Pancreas (tissue), 10 donors: Measurements from ENCODE around the gene NPEPPS. TPM values are rescaled to one million over a fixed set of nuclear protein-coding genes. Genes with fewer than 3 reads are reported as not detected.
A peak's percentile ranks its signal among the peaks of the same experiment; 100 is the strongest.
"Not testable (repeated sequence)": the region's sequence is repeated elsewhere in the genome, so short reads cannot be mapped to it uniquely, and the experiment has no call there.

Experiments used
- ATAC-seq, 4 donors: fragments of 200-7000 bp; cut with Tn5 transposase; one replicate each; pipeline versions ENCODE4 v1.8.0 to v1.9.1; 2020; ENCODE audit warnings: mild to moderate bottlenecking in 4 of 4, moderate library complexity in 4 of 4
- DNase-seq, 6 donors: peaks; one replicate each; pipeline ENCODE4 v3.0.0-alpha.2; 2020
- FAIRE-seq: peaks from 2 replicates; lab custom pipeline; 2012; peaks lifted over from hg19 to GRCh38; lab: Jason Lieb, UNC
- H3K27ac ChIP-seq, 4 donors: fragments of 200-600 bp; sonication (generic); 1 replicate in 3 of 4; 2 replicates in 1 of 4; pipeline versions ENCODE4 v1.5.0 to v1.8.0; 2020
- H3K27me3 ChIP-seq, 4 donors: fragments of 200-600 bp; one replicate each; pipeline ENCODE4 v1.8.0; 2021
- H3K36me3 ChIP-seq, 3 donors: fragments of 200-600 bp; sonication (generic) in 1 of 3; one replicate each; pipeline versions ENCODE4 v1.5.0 to v1.8.0; 2020 to 2021
- H3K4me1 ChIP-seq, 3 donors: fragments of 200-600 bp; one replicate each; pipeline ENCODE4 v1.8.0; 2021
- H3K4me3 ChIP-seq, 4 donors: fragments of 200-600 bp; sonication (generic) in 2 of 4; one replicate each; pipeline versions ENCODE4 v1.5.0 to v1.8.0; 2020 to 2021
- H3K9me3 ChIP-seq, 4 donors: fragments of 200-600 bp; one replicate each; pipeline ENCODE4 v1.8.0; 2021
- WGBS, 2 donors: extraction: QIAGEN DNeasy Blood & Tissue Kit; methylation state at CpG; one replicate each; pipeline ENCODE4 v1.1.7; 2013; 5-methylcytosine and 5-hydroxymethylcytosine counted together
- intact Hi-C, 3 donors: fragments of 100-400 bp; cut with DNase I; formaldehyde crosslinking; loops; one replicate each; pipeline versions ENCODE4 v1.11.1 to v1.14.2; 2022
- polyA plus RNA-seq, 2 donors: library from polyadenylated mRNA; stranded (reverse); fragments of 200-250 nt; gene quantifications; one replicate each; pipeline ENCODE4 v1.2.3, GENCODE V29; 2013
- total RNA-seq, 6 donors: library from RNA; stranded (reverse); fragmentation: NEBNext Ultra II Directional in 4 of 6; extraction: Animal tissue kit (Norgen Biotek cat#: 25700) in 4 of 6; gene quantifications; one replicate each; pipeline versions ENCODE4 v1.2.1 to v1.2.4, GENCODE V29; 2021 to 2023
- TF ChIP-seq, protein P1 (sequence below), 4 donors: fragments of 200-600 bp; sonication (generic) in 3 of 4; IDR thresholded peaks; one replicate each; pipeline versions ENCODE4 v1.5.0 to v1.8.0; 2021; ENCODE audit warnings: antibody characterized with exemption in 4 of 4
- donor health status: healthy with polysubstance abuse.
- donor health status: DM: no; HTN: no; CAD: no; lungs with moderate emphysema.
- donor health status: DM: no; HTN: no; CAD: no.
- donor health status: control.
- donor health status: control.
- donor health status: Bipolar disorder and iron deficiency.
- donor health status: DM: yes; HTN: yes; CAD: no.
- donor health status: DM: no; HTN: no; CAD: no.
- donor health status: DM: no; HTN: no; CAD: no.
- donor health status: DM: yes; HTN: yes; CAD: no.

The NPEPPS gene
- total and polyA plus RNA-seq, 8 donors, result 31.9 to 72.3 (median 45.9) TPM

DNA sequence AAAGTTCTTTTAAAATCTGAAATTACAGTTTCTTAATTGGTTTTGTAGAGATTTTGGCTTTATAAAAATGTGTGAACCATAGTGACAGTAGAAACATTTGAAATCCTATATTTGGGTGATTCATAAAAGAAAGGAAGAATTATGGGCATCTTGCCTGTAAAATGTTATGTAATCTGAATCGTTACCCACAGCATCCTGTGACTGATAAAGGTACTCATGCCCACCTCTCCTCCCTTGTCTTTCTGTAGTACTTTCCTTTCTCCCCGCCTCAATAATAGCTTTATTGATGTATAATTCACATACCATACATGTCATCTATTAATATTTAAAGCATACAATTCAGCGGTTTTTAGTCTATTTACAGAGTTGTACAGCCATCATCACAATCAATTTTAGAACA lies 36.4 kb downstream of the NPEPPS start:
- H3K27ac ChIP-seq, H3K4me3 ChIP-seq, H3K4me1 ChIP-seq, ATAC-seq, DNase-seq, FAIRE-seq, H3K9me3 ChIP-seq, H3K27me3 ChIP-seq, H3K36me3 ChIP-seq, intact Hi-C loops: not testable (repeated sequence)
- 46 to 50% methylated on average over 2 of the region's 3 CpGs for WGBS, 2 donors

DNA sequence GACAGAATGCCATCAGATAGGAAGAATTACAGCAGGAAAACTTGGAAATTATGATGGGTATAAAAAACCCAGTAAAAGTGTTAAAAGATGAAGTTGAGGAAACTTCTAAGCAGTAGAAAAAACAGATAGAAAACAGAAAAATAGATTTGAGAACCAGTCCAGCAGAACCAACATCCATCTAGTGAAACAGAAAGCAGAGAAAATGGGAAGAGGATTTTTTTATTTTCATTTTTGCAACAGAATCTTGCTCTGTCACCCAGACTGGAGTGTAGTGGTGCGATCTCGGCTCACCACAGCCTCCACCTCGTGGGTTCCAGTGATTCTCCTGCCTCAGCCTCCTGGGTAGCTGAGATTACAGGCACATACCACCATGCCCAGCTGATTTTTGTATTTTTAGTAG lies 41.7 kb downstream of the NPEPPS start:
- ATAC-seq, FAIRE-seq, H3K27me3 ChIP-seq, H3K27ac ChIP-seq, DNase-seq, H3K9me3 ChIP-seq, H3K4me3 ChIP-seq, H3K4me1 ChIP-seq, intact Hi-C loops, H3K36me3 ChIP-seq: not testable (repeated sequence)
- 91 to 97% methylated on average over 3 of the region's 3 CpGs for WGBS, 2 donors

DNA sequence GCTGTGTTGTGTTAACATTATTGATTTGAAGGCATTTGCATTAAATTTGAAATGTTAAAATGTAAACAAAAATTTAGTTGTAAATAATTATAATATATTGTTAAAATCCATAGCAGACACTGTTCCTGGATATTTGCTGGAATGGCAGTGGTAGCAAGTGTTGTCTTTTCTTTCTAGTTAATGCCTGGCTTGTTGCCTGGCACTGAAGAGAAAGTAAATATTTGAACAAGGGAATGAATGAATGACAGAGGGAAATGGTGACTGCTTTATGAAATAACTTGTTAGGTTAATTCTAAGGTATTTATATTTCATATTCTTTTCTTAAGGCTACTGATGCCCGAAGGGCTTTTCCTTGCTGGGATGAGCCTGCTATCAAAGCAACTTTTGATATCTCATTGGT lies 51.5 kb downstream of the NPEPPS start:
- FAIRE-seq (peak; percentile 23), ATAC-seq (peak in 3 of 4 donors; percentile 59 to 87 (median 74))
- intact Hi-C loops, H3K27me3 ChIP-seq, H3K27ac ChIP-seq, H3K4me3 ChIP-seq, H3K9me3 ChIP-seq, H3K36me3 ChIP-seq, H3K4me1 ChIP-seq, DNase-seq: not testable (repeated sequence)
- WGBS, 2 donors, result 100% methylated on average over 1 of the region's 1 CpG; no CpG with 5 or more reads in 1 of the 2 donors

DNA sequence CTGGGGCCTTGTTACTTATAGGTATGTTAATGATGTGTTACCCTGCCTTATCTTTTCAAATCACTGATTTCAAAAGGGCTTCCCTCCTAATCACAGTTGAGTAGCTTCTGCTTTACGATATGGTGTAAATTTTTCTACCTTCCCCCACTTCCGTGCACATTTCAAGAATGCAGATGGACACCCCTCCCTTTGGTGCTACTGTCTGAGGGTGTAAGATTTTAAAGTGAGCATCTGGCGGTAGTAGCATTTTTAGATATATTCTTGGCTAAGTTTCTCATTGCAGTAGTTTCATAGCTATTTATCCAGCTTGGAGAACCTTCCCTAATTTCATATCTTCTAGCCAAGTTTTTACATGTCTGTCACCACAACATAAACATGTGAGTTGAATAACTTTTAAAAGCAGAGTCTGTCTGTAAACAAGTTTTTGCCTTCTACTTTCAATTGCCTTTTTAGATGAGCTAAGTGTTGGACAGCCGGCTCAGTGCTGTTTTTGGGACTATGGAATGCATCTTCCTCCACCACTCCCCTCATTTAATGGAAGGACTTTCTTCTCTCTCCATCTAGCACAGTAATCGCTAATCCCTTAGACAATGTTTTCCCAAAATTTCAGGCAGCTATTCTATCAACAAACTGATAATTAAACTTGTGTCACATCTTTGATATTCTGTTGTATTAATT lies 55.6 kb downstream of the NPEPPS start:
- H3K9me3 ChIP-seq, H3K36me3 ChIP-seq, H3K27ac ChIP-seq, H3K4me1 ChIP-seq, H3K27me3 ChIP-seq, FAIRE-seq, intact Hi-C loops, ATAC-seq, DNase-seq, H3K4me3 ChIP-seq: not testable (repeated sequence)
- WGBS, 2 donors, result 83 to 85% methylated on average over 5 of the region's 5 CpGs

DNA sequence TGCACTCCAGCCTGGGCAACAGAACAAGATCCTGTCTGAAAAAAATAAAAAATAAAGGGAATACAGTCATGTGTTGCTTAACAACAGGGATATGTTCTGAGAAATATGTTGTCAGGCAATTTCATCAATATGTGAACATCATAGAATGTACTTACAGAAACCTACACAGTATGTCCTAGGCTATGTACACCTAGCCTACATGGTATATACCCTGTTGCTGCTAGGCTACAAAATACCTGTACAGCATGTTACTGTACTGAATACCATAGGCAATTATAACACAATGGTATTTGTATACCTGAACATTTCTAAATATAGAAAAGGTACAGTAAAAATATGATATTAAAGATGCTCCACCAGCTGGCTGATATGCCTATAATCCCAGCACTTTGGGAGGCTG lies 62.6 kb downstream of the NPEPPS start:
- H3K36me3 ChIP-seq, result peaks cover 0 to 12% (median 0%) of the 10 kb centered on the region in 3 donors
- H3K27me3 ChIP-seq, H3K9me3 ChIP-seq, H3K4me1 ChIP-seq, H3K4me3 ChIP-seq, intact Hi-C loops, DNase-seq, H3K27ac ChIP-seq, ATAC-seq, FAIRE-seq: not testable (repeated sequence)

DNA sequence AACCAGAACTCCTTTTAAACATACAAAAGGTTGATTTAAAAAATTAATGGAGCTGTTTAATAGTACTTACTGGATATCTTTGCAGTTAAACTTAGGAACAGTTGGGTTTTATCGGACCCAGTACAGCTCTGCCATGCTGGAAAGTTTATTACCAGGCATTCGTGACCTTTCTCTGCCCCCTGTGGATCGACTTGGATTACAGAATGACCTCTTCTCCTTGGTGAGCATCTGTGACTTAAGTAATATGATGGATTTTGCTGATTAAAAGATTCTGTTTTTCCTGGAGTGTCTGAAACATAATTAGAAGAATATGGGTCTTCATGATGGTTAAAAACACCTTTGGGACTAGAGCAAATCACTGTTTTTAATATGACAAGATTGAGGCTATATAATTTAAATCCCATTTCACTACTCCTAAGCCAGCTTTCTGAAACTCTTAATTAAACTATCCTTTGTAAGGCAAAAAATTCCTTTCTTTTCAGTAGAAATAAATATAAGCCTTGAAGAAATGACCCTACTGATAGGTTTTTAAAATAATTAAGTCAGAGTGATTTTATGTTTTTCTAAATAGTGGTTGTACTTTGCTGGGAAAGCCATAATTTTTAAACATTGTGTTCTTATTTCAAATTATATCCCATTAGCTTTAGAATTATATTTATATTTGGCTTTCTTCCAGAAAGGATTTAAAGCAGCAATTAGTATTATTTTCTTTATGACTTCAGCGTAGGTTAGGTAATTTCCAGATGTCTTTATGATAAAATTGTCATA lies 73.1 kb downstream of the NPEPPS start:
- intact Hi-C loops, result no loop called here
- DNase-seq (no peak), FAIRE-seq (no peak), ATAC-seq (no peak)
- no peaks in the 10 kb centered on the region for H3K4me1 ChIP-seq
- H3K36me3 ChIP-seq, result peaks cover 0 to 55% (median 7%) of the 10 kb centered on the region in 3 donors
- TF ChIP-seq, protein P1, sequence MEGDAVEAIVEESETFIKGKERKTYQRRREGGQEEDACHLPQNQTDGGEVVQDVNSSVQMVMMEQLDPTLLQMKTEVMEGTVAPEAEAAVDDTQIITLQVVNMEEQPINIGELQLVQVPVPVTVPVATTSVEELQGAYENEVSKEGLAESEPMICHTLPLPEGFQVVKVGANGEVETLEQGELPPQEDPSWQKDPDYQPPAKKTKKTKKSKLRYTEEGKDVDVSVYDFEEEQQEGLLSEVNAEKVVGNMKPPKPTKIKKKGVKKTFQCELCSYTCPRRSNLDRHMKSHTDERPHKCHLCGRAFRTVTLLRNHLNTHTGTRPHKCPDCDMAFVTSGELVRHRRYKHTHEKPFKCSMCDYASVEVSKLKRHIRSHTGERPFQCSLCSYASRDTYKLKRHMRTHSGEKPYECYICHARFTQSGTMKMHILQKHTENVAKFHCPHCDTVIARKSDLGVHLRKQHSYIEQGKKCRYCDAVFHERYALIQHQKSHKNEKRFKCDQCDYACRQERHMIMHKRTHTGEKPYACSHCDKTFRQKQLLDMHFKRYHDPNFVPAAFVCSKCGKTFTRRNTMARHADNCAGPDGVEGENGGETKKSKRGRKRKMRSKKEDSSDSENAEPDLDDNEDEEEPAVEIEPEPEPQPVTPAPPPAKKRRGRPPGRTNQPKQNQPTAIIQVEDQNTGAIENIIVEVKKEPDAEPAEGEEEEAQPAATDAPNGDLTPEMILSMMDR (IDR thresholded peaks at IDR 0.05), result no peak
- H3K27me3 ChIP-seq, result no peaks in the 10 kb centered on the region
- no peak overlapping the region for H3K27ac ChIP-seq
- H3K4me3 ChIP-seq, result no peak overlapping the region
- WGBS, 2 donors, result 53 to 59% methylated on average over 4 of the region's 4 CpGs
- no peaks in the 10 kb centered on the region for H3K9me3 ChIP-seq

DNA sequence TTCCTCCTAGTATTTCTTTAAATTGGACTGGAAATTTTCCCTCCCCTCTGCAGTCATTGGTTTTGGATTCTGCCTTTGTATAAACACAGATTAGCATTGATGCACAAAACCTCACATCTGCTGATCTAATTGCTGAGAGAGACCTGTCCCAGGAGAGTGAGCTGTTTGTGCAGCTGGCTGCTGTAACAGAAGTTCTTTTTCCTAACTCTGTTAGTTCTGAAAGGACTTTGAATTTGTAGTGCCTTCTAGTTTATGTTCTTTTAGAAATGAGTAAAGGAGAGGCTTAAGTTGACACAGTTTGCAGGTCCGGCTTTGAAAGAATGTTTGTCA lies 73.7 kb downstream of the NPEPPS start:
- no peak for DNase-seq
- FAIRE-seq, result peak; percentile 20

More for the DNA sequence above, 73.7 kb downstream of the NPEPPS start:
- WGBS, 2 donors, result 48 to 52% methylated on average over 1 of the region's 1 CpG
- Histone ChIP-seq H3K27me3 (no peaks in the 10 kb centered on the region), H3K27ac (no peak overlapping the region), H3K9me3 (no peaks in the 10 kb centered on the region), H3K36me3 (peaks cover under 1 to 52% (median 7%) of the 10 kb centered on the region in 3 donors), H3K4me3 (no peak overlapping the region), H3K4me1 (no peaks in the 10 kb centered on the region)
- peak in 3 of 4 donors; percentile 23 to 82 (median 44) for ATAC-seq
- intact Hi-C loops, result no loop called here
- TF ChIP-seq, protein P1 (IDR thresholded peaks at IDR 0.05), result no peak
